HG03558 (cell line): Measurements from ENCODE around the gene RGS8.
"Not testable (repeated sequence)": the region's sequence is repeated elsewhere in the genome, so short reads cannot be mapped to it uniquely, and the experiment has no call there.

Source experiments
- ATAC-seq: cut with Tn5 transposase; IDR thresholded peaks from one replicate; pipeline ENCODE4 v1.9.1; 2021; ENCODE audit warnings: moderate number of reproducible peaks; ENCODE audit not compliant: unreplicated experiment; ENCODE audit errors: extremely low read depth

RGS8 gene

GRCh38 chr1:182703539-182703938 is 19.2 kb upstream of the RGS8 start:
- ATAC-seq, result no peak

DNA sequence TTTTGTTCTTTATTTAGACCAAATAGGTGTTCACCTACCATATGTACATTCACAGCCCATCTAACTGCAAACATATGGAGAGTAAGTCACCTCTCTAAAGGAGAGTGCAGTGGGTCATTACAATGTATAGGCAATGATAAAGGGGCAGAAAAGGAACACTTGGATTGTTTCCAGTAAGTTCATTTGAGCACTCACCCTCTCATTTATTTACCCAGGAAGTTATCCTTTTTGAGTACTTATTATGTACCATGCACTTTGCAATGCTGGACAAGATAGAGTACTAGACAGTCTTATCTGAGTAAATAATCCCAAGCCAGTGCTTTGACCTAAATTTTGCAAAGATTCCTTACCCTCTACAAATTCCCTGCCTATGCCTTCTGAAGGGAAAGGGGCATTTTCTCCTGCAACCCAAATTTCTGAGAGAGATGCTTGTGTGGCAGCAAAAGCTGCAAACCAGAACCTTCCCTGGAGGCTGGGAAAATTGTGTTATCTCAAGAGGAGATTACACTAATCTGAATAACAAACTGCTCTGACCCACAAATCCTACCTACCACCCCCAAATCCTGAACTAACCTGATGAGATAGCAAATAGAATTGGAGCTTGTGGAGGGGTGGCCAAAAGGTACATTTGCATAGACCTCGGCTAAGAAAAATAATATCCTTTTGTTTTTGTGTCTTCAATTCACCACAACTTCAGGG is 18.6 kb upstream of the RGS8 start:
- ATAC-seq, result no peak

GRCh38 chr1:182700351-182700709 is 15.9 kb upstream of the RGS8 start:
- no peak for ATAC-seq

DNA sequence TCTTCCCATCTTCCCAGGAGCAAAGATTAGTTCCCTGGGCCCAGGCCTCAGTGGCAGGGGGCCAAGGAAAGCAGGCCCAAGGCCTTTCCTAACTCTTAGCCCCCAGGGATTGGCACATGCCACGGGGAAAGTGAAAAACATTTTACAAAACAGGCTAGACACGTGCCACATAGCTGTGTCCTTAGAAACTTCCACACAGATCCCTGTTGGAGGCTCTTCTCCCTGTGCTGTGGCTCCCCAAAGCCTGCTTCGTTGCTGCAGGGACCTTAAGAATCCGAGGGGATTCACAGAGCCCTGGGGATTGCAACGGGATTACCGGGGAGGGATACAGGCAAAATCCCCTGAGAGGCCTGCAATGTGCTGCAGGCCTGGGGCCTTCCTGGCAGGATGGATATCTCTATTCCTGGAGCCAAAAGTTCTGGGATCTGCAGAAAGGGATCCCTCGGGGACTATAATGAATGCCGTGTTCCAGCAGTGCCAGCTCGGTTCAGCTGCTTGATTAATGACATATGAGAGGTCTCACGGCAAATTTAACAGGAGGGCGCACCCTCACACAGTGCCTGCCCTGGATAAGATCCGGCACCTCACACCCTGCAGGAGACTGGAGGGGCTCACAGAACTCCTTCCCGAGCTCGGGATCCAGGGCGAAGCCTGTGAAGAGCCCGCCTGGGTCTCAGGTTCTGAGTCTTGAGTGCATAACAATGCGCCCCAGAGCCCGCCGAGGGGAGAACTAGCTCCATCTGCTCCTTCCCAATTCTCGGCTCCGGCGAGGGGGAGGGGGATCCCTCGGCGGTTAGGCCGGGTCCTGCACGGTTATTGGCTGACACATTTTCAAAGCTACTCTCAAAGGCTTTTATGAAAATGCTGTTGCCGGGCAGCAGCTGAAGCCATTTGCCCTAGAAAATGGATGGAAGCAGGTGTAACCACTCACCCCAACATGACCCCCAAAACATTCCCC is 15.3 kb upstream of the RGS8 start:
- no peak for ATAC-seq

- ATAC-seq, result no peak
Observed at GRCh38 chr1:182698971-182699370, 14.6 kb upstream of the RGS8 start.

DNA sequence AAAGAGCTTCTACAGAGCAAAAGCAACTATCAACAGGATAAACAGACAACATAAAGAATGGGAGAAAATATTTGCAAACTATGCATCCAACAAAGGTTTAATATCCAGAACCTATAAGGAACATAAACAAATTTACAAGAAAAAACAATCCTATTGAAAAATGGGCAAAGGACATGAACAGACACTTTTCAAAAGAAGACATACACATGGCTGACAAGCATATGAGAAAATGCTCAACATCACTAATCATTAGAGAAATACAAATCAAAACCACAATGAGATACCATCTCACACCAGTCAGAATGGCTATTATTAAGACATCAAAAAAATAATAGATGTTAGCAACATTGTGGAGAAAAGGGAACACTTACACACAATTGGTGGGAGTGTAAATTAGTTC is 8.8 kb upstream of the RGS8 start:
- ATAC-seq, result not testable (repeated sequence)

GRCh38 chr1:182690886-182691443 is 6.6 kb upstream of the RGS8 start:
- no peak for ATAC-seq

- ATAC-seq, result no peak
Observed at GRCh38 chr1:182688436-182689205, 4.2 kb upstream of the RGS8 start.

- ATAC-seq, result no peak
Observed at GRCh38 chr1:182687361-182687760, 3.0 kb upstream of the RGS8 start.

- ATAC-seq, result no peak
Observed at GRCh38 chr1:182686446-182686845, 2.1 kb upstream of the RGS8 start.

DNA sequence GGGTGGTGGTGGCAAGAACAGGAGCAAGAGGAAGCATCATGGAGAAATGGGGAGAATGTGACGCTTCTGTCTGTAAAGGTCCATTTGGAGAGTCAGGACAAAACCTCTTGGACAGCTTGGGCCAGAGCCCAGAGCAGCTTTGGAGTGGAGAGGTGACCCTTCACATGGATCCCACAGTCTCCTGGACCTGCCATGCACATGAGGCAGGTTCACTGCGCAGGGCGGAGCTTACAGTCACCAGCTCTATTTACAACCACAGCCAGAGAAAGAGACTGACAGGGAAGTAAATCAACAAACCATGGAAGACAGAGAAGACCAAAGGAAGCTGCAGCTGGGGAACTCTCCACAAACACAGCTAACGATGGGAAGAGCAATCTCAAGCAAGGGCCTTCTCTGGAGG is 828 bp upstream of the RGS8 start:
- ATAC-seq, result no peak

- ATAC-seq, result no peak
Observed at GRCh38 chr1:182682898-182683501, 1.4 kb downstream of the RGS8 start.

- ATAC-seq, result no peak
Observed at GRCh38 chr1:182682406-182682805, 2.0 kb downstream of the RGS8 start.

DNA sequence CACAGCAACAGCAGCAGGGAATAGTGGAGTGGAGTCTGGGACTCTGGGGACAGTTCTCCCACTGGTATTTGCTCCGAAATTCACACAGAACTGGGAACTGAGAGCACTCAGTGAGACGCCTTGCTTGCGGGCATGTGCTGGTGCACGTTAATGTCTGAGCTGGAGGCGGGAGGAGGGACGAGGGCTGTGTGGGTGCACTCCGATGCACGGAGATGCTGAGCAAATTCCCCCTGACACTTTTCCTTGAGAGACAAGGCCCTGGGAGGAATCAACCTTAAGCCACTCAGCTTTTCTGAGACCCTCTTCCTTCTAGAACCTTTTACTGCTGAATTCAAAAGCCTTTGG is 2.8 kb downstream of the RGS8 start:
- no peak for ATAC-seq

GRCh38 chr1:182680901-182681567 is 3.4 kb downstream of the RGS8 start:
- no peak for ATAC-seq

GRCh38 chr1:182680408-182680807 is 4.0 kb downstream of the RGS8 start:
- ATAC-seq, result no peak

DNA sequence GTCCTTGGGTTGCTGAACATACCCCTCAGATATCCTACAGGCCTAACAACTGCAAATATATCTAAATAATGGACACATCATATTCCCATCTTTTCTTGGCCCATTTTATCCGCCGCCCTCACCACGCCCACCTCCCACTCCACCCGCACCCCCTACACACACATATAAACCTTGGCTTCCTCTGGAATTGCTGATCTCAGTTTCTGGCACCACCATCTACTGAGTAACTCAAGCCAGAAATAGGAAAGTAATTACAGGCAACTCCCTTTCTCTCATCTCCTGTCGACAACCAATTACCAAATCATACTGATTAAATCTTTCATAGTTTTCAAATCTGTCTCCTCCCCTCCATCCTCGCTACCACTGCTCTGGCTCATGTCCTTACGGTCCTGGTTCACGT is 4.7 kb downstream of the RGS8 start:
- ATAC-seq, result no peak

GRCh38 chr1:182677397-182678098 is 6.8 kb downstream of the RGS8 start:
- ATAC-seq, result peak; percentile 75

- ATAC-seq, result no peak
Observed at GRCh38 chr1:182676274-182676673, 8.1 kb downstream of the RGS8 start.
